Epidermal melanocyte (primary cell): ENCODE data around the gene POM121.
"Not testable (repeated sequence)": the region's sequence is repeated elsewhere in the genome, so short reads cannot be mapped to it uniquely, and the experiment has no call there.

Experiments
- DNase-seq: peaks from one replicate; pipeline ENCODE4 v3.0.0; 2011; ENCODE audit warnings: low spot score; ENCODE audit not compliant: insufficient read length

The POM121 gene

GRCh38 chr7:72949276-72949675 lies 24.4 kb downstream of the POM121 start:
- not testable (repeated sequence) for DNase-seq

- DNase-seq: not testable (repeated sequence)
These were observed 24.8 kb downstream of the POM121 start for GRCh38 chr7:72949686-72950085.

GRCh38 chr7:72950432-72950831 lies 25.5 kb downstream of the POM121 start:
- not testable (repeated sequence) for DNase-seq

- not testable (repeated sequence) for DNase-seq
These were observed 29.1 kb downstream of the POM121 start for GRCh38 chr7:72953901-72954562.

GRCh38 chr7:72954563-72955198 lies 29.8 kb downstream of the POM121 start:
- DNase-seq: not testable (repeated sequence)

- DNase-seq: not testable (repeated sequence)
These were observed 35.1 kb downstream of the POM121 start for GRCh38 chr7:72960029-72960428.

GRCh38 chr7:72960626-72961345 lies 35.9 kb downstream of the POM121 start:
- not testable (repeated sequence) for DNase-seq

- not testable (repeated sequence) for DNase-seq
These were observed 36.4 kb downstream of the POM121 start for GRCh38 chr7:72961346-72961650.

- DNase-seq: not testable (repeated sequence)
These were observed 38.2 kb downstream of the POM121 start for GRCh38 chr7:72963056-72963455.

- DNase-seq: not testable (repeated sequence)
These were observed 40.5 kb downstream of the POM121 start for GRCh38 chr7:72965186-72965975.

- not testable (repeated sequence) for DNase-seq
These were observed 42.0 kb downstream of the POM121 start for GRCh38 chr7:72966892-72967291.

GRCh38 chr7:72968980-72969516 lies 44.2 kb downstream of the POM121 start, which contains the start of gene TRIM74:
Gene TRIM74, minus strand, starts transcription at chr7:72969466. Its CDS starts 3,309 bp downstream, at chr7:72966157.
- DNase-seq: not testable (repeated sequence)

GRCh38 chr7:72969688-72970087 lies 44.8 kb downstream of the POM121 start:
- not testable (repeated sequence) for DNase-seq

- not testable (repeated sequence) for DNase-seq
These were observed 46.6 kb downstream of the POM121 start for GRCh38 chr7:72971505-72971904.

- not testable (repeated sequence) for DNase-seq
These were observed 49.9 kb downstream of the POM121 start for GRCh38 chr7:72974781-72975180.

GRCh38 chr7:72975656-72976286 lies 50.9 kb downstream of the POM121 start:
- DNase-seq: not testable (repeated sequence)

- not testable (repeated sequence) for DNase-seq
These were observed 51.5 kb downstream of the POM121 start for GRCh38 chr7:72976434-72976833.

GRCh38 chr7:72980382-72980781 lies 55.5 kb downstream of the POM121 start:
- not testable (repeated sequence) for DNase-seq

- DNase-seq: not testable (repeated sequence)
These were observed 57.2 kb downstream of the POM121 start for GRCh38 chr7:72982084-72982483.

GRCh38 chr7:72990146-72990913 lies 65.4 kb downstream of the POM121 start:
- not testable (repeated sequence) for DNase-seq
